HG03045 (cell line): ENCODE results near the gene FALEC.
"Not testable (repeated sequence)": the region's sequence is repeated elsewhere in the genome, so short reads cannot be mapped to it uniquely, and the experiment has no call there.

Experiments used
- ATAC-seq: cut with Tn5 transposase; IDR thresholded peaks from one replicate; pipeline ENCODE4 v1.9.1; 2021; ENCODE audit warnings: mild to moderate bottlenecking, moderate library complexity; ENCODE audit not compliant: unreplicated experiment

The FALEC gene

DNA sequence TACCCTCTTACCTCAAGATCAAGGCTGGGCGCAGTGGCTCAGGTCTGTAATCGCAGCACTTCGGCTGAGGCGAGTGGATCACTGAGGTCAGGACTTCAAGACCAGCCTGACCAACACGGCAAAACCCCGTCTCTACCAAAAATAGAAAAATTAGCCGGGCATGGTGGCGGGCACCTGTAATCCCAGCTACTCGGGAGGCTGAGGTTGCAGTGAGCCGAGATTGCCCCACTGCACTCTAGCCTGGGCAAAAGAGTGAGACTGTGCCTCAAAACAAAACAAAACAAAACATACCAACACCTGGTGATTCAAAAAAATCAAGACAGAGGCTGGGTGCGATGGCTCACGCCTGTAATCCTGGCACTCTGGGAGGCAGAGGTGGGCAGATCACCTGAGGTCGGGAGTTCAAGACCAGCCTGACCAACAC is 58.1 kb downstream of the FALEC start:
- not testable (repeated sequence) for ATAC-seq

DNA sequence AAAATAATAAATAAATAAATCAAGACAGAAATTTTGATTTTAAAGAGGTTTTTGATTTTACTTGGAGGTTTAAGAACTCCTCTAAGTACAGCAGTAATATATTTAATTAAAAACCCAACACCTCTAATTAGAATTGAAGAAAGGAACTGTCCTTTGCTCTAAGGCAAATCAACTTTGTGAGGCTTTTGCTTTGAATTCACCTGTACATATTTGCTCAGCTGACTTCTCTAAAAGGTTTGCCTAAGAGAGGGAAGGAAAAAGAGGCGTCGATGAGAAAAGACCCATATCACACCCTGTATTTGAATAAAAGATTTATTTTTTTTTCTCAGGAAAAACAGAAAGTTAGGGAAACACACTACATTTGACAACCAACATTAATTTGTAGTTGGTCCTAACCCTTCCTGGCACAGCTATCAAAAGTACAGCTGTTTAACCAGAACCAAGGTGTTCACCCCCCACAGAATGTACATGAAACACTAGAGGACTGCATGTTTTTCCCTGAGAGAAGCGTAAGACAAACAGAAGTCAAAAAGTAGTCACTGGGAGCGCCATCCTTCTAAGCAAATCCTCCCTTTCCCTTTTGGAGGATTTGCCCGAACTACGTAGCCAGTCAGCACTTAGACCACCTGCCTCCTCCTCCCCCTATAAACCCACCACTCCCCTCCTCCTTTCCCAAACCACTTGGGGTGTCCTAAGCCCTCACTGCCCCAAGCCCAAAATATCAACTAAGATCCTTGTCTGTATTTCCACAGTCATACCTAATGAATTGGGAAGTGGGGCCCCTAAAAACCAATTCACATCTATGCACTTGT is 58.9 kb downstream of the FALEC start:
- ATAC-seq = no peak

DNA sequence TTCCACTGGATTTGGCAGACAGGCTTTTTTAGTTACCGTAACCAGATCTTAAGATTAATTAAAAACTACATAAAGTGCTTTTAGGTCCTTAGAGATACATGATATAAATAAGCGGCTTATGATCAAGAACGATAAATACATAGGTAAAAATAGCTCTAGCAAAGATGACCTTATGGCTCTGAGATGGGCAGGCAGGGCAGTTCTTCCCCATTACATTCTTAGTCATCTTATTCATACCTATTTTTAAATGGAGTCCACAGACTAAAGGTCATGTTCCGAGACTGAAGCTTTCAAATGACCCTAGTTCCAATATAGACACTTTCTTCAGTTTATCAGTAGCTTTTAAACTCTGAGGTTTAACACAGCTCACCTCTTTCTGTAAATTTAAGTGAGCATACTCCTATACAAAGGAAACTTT is 59.5 kb downstream of the FALEC start:
- no peak for ATAC-seq

DNA sequence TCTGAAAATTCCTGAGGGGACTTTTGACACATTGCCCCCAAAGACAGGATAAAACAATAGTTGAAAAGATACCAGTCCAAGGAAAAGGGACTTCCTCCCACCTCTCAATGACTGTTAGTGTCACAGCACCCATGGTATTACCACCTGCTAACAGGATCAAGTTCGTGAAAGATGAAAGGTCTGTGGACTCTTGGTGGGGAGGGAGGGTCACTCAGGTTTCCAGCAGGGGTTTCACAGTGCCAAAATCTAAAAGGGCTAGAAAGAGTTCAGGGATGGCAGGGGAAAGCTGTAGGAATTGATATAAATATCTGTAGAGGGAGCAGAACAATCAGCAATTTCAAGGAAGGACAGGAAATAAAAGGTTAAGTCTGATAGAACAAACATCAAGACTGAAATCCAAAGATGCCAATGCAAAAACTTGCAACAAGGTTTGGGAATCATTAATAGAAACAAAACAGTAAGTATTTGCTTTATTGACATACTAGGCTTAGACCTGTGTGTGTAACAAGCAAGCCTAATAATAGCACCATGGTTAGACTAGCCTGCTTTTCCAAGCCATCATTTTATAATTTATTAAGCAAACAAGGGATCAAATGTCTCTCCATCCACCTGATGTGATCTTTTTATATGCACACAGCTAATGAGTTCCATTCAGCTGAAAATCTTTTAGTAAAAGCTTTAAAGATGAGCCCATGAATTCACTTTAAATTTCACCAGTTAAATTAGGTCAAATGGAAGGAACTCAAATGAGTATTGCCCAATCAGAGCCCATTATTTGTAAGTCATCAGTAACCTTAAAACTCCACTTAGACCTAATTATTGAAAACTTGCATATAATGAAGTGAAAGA is 60.2 kb downstream of the FALEC start:
- no peak for ATAC-seq

DNA sequence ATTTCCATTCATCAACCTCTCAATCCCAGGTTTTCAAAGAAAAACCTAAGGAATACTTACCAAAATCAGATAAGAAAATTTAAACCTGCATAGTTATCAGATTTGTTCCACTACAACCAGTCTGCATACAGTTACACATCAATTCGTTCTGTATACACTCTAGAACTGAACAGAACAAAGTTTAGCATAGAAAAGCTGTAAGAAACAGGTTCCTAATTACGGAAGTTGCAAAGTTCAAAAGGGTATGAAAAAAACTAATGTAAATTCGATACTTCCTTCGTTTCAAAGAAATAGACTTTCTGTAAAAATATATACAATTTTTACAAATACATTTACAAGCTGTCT is 60.8 kb downstream of the FALEC start:
- ATAC-seq = no peak

DNA sequence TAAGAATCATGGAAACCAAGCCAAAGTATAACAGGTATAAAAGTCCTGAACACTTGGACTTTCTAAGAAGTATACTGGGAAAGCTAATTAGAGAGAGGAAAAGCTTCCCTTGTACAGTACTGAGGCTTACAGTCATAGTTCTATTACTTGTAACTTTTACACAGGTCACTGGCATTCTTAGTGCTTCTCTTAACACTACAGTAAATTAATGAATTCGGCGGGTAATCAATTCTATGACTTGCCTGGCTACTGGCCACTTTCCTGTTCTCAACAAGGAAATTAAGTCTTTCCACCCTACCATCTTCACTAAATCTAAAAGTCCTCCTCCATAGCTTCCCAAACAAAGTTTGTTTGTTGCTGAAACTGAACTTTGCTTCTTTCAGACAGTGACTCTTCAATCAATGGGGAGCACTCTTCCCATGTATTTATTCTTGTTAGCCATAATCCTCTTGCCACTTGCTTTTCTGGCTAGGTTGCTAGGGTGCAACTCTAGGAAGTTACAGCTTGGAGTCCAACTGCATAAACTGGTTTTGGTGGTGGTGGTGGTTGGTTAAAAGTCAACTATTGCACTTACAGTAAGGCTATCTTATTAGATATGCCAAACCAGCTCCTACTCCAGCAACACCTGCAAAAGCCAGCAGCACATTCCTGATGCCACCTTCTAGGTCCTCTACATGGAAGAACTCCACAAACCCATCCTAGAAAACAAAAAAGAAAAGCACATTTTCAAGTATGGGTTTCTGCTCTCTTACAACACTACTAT is 61.4 kb downstream of the FALEC start:
- no peak for ATAC-seq

DNA sequence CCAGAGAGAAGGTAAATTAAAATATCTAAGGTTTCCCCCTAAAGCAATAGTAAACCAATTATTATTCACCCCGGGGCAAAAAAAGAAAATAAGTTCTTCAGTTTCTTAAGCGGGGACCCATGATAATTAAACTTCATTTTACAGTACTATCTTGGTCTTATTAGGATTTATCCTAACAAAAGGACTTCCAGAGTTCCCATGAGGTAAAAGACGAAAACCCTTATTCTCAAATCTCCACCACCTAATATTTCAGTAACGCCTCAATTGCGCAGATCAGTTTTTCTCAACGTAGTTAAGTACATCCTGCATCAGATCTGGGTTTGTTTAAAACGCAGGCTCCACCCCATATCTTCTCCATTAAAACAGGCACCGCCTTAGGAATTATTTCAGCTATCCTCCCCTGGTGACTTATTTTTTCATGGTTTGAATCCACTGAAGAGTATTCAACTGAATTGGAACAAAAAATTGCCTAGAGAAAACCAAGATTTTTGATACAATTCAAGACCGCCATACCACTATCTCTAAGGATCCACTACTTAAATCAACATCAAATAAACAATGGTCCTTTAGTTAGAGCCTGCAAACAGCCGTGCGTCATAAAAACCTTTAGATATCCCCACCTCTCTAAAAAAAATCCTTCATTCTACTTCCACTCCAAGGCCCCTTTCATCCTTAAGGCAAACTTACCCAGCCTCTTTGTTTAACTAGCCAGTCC is 62.2 kb downstream of the FALEC start:
- no peak for ATAC-seq

DNA sequence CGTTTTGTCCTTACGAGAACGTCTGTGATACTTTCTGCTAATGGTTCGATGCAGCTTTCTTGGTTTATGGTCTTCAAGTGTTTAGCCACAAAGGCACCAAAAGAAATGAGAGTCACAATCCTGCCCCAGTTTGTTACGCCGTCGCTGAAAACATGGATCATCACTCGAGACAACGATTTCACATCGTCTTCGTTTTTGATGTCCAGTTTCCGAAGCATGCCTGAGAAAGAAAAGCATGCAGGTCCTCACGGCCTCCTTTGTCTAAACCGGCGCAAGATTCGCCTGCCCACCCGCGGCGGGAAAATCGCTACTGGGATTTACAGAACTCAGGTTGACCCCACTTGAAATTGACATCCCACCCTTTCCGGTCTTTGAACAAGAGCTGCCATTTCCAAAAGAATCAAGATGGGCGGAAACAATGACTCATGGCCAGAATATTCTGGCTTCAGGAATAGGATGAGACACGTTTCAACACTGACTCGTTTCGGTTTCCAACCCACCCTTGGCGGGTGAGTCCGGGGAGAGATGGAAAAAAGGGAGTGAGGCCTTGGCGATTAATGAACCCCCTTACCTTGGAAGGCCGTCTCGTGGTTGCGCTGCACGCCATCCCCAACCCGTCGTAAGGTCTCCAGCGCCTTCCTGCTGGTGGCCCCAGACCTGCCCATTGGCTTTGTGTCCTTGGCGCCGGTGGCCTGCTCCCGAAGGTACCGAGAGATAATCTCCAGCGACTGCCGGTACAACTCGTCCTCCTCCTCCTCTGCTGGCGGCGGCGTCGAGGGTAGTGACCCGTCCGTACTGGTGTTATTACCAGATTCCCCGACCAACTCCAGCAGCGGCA is 62.9 kb downstream of the FALEC start:
- peak; percentile 3 for ATAC-seq

DNA sequence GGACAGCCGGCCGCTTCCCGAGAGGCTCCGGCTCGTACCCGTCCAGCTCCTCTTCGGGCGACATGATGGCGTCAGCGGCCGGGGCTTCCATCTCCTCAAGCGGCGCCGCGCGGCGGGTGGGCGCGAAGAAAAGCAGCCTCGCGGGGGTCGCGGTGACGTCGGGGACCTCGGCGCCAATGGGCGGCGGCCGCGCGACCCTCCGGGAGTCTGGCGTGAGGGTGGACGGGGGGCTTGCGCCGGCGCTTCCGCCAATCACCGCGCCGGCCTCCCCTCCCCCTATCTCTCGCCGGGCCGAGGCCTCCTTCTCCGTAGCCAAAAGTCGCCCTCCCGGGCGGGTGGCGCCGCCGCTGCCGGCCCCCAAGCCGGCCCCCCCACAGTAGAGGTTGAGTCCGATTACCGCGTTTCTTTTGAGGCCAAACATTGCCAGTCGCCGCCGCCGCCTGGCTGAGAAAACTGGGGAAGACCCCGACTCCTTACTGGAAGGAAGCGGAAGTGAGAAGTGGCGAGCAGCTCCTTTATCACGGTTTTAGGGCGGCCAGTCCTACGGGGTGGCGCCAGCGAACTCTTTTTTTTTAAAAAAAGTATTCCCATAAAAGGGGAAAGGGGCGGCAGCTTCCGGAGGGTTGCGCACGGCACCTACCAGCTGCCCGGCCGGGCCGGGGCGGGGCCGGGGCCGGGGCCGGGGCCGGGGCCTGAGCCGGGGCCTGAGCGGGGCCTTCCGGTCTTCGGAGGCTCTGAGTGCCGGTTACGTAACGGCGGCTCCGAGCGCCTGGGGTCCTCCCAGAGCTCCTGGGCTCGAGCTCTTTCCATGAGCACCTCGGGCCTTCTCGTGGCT is 63.8 kb downstream of the FALEC start, which contains the start of gene MCL1:
Gene MCL1, minus strand, starts transcription at position 501 of the 835 bp plus-strand sequence. Its CDS starts 80 bp downstream, at position 421.
- ATAC-seq = peak; percentile 87

DNA sequence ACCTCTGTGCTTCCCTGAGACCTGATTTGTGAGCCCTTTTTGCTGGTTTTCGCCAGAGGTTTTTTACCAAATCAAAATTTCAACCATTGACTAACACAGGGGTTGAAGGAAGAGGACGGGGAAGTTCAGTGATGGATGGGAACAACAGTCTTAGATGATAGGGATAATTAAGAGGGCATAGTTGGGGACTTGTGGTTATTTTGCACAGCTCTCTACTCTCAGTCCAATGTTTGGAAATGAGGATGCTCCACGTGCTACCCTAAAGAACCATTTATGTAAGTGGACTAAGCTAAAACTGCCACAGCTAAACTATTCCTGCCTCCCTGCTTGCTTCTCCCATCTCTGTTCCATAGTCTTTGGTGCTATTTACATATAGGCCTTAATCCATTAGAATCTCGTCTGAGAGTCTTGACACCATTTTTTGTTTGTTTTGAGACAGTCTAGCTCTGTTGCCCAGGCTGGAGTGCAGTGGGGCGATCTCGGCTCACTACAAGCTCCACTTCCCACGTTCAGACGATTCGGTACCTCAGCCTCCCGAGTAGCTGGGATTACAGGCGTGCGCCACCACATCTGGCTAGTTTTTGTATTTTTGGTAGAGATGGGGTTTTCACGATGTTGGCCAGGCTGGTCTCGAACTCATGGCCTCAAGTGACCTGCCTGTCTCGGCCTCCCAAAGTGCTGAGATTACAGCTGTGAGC is 64.5 kb downstream of the FALEC start:
- no peak for ATAC-seq

DNA sequence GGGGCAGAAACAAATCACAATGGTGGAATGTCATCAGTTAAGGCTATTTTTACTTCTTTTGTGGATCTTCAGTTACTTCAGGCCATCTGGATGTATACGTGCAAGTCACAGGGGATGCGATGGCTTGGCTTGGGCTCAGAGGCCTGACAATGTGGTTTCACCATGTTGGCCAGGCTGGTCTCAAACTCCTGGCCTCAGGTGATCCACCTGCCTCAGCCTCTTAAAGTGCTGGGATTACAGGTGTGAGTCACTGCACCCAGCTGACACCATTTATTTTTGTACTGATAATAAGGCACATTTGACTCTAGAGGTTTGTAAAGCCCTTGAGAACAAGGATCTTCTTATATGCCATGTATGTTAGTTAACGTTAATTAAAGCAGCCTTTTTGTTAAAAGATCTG is 65.4 kb downstream of the FALEC start:
- not testable (repeated sequence) for ATAC-seq

DNA sequence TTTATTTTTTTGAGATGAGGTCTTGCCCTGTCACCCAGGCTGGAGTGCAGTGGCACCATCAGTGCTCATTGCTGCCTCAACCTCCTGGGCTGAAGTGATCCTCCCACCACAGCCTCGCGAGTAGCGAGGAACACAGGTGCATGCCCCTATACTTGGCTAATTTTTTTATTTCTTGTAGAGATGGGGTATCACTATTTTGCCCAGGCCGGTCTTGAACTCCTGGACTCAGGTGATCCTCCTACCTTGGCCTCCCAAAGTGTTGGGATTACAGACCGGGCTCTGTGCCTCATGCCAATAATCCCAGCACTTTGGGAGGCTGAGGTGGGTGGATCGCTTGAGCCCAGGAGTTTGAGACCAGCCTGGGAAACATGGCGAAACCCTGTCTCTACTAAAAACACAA is 65.9 kb downstream of the FALEC start:
- ATAC-seq = not testable (repeated sequence)

DNA sequence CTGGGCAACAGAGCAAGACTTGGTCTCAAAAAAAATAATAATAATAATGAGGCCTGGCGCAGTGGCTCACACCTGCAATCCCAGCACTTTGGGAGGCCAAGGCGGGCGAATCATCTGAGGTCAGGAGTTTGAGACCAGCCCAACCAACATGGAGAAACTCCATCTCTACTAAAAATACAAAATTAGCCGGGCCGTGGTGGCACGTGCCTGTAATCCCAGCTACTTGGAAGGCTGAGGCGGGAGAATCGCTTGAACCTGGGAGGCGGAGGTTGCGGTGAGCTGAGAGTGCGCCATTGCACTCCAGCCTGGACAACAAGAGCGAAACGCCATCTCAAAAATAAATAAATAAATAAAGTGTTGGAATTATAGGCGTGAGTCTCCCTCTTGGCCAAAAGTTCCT is 66.4 kb downstream of the FALEC start:
- ATAC-seq = not testable (repeated sequence)

DNA sequence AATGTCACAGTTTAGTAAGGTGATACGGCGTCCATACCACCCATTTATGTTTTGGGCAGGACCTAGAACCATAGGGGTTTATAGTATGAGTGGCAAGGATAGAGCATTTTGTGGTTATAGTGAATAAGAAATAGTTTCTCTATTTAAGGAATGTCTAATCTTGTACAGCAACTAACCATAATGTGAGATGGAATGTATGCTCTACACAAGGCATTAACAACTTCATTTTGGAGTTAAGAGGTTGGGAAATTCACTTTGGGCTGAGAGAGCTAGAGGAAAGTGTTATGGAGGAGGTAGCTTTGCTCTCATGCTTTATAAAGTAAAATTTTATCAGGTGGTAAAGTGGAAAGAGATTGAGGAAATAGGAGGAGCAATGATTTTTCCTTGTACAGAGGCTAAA is 66.8 kb downstream of the FALEC start:
- ATAC-seq = no peak
